SK-N-MC (cell line): ENCODE results near the gene NCOA1.

Experiments used
- EZH2 ChIP-seq: fragments of 200-600 bp; sonication (generic); IDR thresholded peaks from one replicate; pipeline ENCODE4 v1.6.1; 2017; ENCODE audit warnings: antibody characterized with exemption
- POLR2AphosphoS5 ChIP-seq: IDR thresholded peaks from 2 replicates; pipeline ENCODE4 v1.6.1; 2012; ENCODE audit warnings: mild to moderate bottlenecking, low read depth, low read length, borderline replicate concordance

DNA sequence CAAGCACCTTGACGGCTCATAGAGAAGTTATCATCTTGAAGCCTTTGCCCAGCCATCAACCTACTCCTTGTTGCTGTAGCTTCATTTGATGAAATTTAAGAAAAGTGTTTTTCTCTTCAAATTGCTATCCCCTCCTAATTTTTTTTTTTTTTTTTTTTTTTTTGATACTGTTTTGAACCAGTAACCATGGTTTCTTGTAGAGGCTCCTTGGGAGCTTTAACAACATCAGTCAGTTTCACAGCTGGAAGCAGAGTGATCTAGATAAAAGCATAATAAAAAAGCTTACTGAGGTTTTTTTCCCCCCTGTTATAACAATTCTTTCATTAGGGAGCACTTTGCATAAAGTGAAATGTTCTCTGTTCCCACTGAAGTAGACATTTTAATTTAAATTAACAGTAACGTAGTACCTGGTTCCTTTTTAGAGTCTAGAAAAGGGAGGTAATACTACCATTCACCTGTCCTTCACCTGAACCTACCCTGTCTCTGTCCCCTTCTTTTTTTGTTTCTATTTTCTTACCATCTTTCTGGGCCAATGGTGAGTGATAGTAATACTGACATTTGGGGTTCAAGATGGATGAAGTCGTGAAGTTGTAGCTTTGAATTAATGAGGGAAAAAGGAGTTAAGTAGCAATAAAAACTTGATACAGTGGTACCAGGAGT is 101.5 kb downstream of the NCOA1 start:
- no peak for TF ChIP-seq POLR2AphosphoS5
- no peak for TF ChIP-seq EZH2
